AG09319 (cell line): ENCODE results near the gene PDE4D.

ENCODE experiments used
- DNase-seq: peaks from one replicate; pipeline ENCODE4 v3.0.0-alpha.2; 2010; ENCODE audit warnings: low read depth; ENCODE audit errors: extremely low read depth
- TF ChIP-seq, protein P1 (sequence below): IDR thresholded peaks from 2 replicates; pipeline ENCODE4 v1.5.1; 2011; ENCODE audit warnings: low read depth, mild to moderate bottlenecking, inconsistent platforms, low read length, moderate library complexity

The PDE4D gene

DNA sequence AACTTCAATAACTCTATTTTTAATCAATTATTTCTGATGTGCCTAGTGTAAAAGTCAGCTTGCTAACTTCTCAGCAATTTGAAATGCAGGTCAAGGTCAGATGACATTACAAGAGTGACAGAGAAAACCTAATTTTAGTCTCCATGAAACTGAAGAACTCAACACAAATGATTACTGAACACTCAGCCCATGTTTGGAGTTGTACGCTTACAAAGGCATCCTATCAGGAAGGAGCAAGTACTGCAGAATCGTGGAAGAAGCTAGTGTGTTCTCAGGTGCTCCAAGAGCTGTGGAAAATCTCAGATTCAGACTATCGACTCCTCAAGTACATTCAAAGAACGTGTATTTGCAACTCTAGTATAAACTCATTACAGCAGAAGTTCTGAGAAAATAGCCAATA is 526.7 kb downstream of the PDE4D start:
- DNase-seq, result no peak
- TF ChIP-seq, protein P1, sequence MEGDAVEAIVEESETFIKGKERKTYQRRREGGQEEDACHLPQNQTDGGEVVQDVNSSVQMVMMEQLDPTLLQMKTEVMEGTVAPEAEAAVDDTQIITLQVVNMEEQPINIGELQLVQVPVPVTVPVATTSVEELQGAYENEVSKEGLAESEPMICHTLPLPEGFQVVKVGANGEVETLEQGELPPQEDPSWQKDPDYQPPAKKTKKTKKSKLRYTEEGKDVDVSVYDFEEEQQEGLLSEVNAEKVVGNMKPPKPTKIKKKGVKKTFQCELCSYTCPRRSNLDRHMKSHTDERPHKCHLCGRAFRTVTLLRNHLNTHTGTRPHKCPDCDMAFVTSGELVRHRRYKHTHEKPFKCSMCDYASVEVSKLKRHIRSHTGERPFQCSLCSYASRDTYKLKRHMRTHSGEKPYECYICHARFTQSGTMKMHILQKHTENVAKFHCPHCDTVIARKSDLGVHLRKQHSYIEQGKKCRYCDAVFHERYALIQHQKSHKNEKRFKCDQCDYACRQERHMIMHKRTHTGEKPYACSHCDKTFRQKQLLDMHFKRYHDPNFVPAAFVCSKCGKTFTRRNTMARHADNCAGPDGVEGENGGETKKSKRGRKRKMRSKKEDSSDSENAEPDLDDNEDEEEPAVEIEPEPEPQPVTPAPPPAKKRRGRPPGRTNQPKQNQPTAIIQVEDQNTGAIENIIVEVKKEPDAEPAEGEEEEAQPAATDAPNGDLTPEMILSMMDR, result no peak

- DNase-seq, result no peak
- TF ChIP-seq, protein P1, result no peak
These were observed 531.1 kb downstream of the PDE4D start for GRCh38 chr5:59362438-59362837.

GRCh38 chr5:59361454-59361853 is 532.1 kb downstream of the PDE4D start:
- DNase-seq, result no peak
- TF ChIP-seq, protein P1, result no peak

GRCh38 chr5:59360130-59360555 is 533.4 kb downstream of the PDE4D start:
- no peak for DNase-seq
- TF ChIP-seq, protein P1, result no peak

- TF ChIP-seq, protein P1, result no peak
- no peak for DNase-seq
These were observed 535.3 kb downstream of the PDE4D start for GRCh38 chr5:59358005-59358861.

DNA sequence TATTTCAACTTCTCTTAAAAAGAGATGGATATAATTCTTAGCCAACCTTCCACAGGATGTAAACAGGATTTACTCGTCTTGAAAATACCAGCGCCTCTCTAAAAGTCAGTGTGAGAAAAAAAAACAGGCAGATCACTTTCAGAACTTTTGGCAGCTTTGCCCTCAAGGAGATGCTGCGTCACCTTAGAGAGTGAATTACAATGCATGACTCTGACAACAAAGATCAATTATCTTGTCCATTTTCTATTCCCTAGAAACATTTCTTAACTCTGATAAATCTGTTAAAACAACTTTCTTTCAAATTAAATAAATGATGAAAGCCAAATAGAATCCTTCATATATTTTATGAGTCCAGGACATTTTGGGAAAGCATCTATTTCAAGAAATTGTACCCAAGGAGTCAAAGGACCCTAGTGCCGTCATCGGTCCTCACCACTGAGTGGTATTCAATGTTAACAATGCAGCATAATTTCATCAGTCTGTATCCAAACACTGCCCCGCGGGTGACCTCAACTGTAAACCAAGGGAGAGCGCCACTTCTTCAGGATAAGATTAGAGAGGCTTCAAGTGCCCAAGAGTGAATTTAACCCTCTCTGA is 536.0 kb downstream of the PDE4D start:
- no peak for DNase-seq

DNA sequence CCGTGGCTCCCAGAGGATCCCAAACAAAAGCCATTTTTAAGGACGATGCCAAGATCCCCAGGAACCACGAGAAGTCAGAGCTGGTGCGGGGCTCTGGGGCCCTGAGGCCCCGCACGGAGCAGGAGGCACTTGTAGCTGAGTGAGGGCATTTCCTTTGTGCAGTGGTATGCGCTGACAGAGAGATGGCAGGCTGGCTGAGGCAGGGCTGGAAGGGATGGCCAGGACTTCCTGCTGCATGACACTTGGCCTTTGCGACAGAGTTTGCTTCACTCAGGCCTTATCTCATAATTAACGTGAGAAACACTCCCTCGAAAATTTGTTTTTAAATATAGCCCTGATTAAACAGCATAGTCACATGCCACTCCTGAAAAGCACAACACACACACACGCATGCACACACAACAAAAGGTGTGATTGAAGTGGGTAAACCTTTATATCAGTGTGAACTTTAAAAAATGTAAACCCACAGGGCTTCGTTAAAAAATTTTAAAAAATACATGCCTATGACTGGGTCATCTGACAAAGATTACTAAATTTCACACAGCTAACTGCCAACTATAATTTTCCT is 536.6 kb downstream of the PDE4D start:
- TF ChIP-seq, protein P1, result no peak
- DNase-seq, result no peak

More for the DNA sequence above, 536.0 kb downstream of the PDE4D start:
- TF ChIP-seq, protein P1, result no peak
